Ovary (tissue), 9 donors: ENCODE data around the gene TIAL1. TPM values are rescaled to one million over a fixed set of nuclear protein-coding genes. Genes with fewer than 3 reads are reported as not detected.
"Not testable (repeated sequence)": the region's sequence is repeated elsewhere in the genome, so short reads cannot be mapped to it uniquely, and the experiment has no call there.

Experiments
- DNase-seq, 5 donors: peaks; one replicate each; pipeline ENCODE4 v3.0.0-alpha.2; 2019 to 2020
- H3K27ac ChIP-seq, 2 donors: fragments of 200-600 bp; one replicate each; pipeline versions ENCODE4 v1.5.1 to v1.8.0; 2019 to 2022
- H3K27me3 ChIP-seq: fragments of 200-600 bp; one replicate; pipeline ENCODE4 v1.8.0; 2022
- H3K36me3 ChIP-seq: fragments of 200-600 bp; sonication (generic); one replicate; pipeline ENCODE4 v1.5.1; 2019
- H3K4me1 ChIP-seq: one replicate; pipeline ENCODE4 v1.8.1; 2013; ENCODE audit warnings: mild to moderate bottlenecking, moderate library complexity; ENCODE audit not compliant: insufficient read depth
- H3K4me3 ChIP-seq: fragments of 200-600 bp; sonication (generic); one replicate; pipeline ENCODE4 v1.5.1; 2017
- H3K9me3 ChIP-seq, 2 donors: fragments of 200-600 bp in 1 of 2; sonication (generic) in 1 of 2; one replicate each; pipeline versions ENCODE4 v1.5.1 to v1.8.1; 2013 to 2019; ENCODE audit warnings: mild to moderate bottlenecking in 1 of 2, moderate library complexity in 1 of 2
- CTCF ChIP-seq, 3 donors: fragments of 450-650 bp in 2 of 3; fragments of 200-600 bp in 1 of 3; IDR thresholded peaks; one replicate each; pipeline versions ENCODE4 v1.5.1 to v1.8.0; 2016 to 2022; ENCODE audit warnings: antibody characterized with exemption in 3 of 3, mild to moderate bottlenecking in 1 of 3
- EP300 ChIP-seq: sonication (generic); formaldehyde crosslinking; IDR thresholded peaks from one replicate; pipeline ENCODE4 v1.6.1; 2017; ENCODE audit warnings: antibody characterized with exemption
- POLR2A ChIP-seq: fragments of 450-650 bp; IDR thresholded peaks from one replicate; pipeline ENCODE4 v1.6.1; 2017; ENCODE audit warnings: antibody characterized with exemption, mild to moderate bottlenecking, moderate library complexity
- WGBS, 3 donors: extraction: QIAGEN DNeasy Blood & Tissue Kit in 1 of 3; methylation state at CpG; one replicate each; pipeline versions ENCODE4 v1.1.5 to v1.1.7; 2013 to 2017; 5-methylcytosine and 5-hydroxymethylcytosine counted together
- intact Hi-C, 4 donors: fragments of 100-400 bp; cut with DNase I; formaldehyde crosslinking; loops; one replicate each; pipeline versions ENCODE4 v1.11.0 to v1.15.1; 2022 to 2023
- polyA plus RNA-seq, 2 donors: library from polyadenylated mRNA; stranded (reverse); fragments of 200-250 nt in 1 of 2; fragments of 350-450 nt in 1 of 2; fragmentation: Illumina TruSeq in 1 of 2; extraction: RNeasy Lipid Tissue Mini Kit (QIAGEN cat#74804) in 1 of 2; gene quantifications; one replicate each; pipeline ENCODE4 v1.2.3, GENCODE V29; 2013 to 2014
- total RNA-seq, 7 donors: library from RNA; depleted of rRNA in 2 of 7; stranded (reverse); fragments of >200 nt in 2 of 7; fragmentation: NEBNext Ultra II Directional in 3 of 7; extraction: Animal tissue kit (Norgen Biotek cat#: 25700) in 3 of 7; gene quantifications; one replicate each; pipeline versions ENCODE4 v1.1.0 to v1.2.4, GENCODE V29; 2016 to 2023
- donor health status: DM: no; HTN: no; CAD: no; lungs with moderate emphysema.
- donor health status: DM: no; HTN: no; CAD: no.
- donor health status: Bipolar disorder and iron deficiency.
- donor health status: DM: yes; HTN: yes; CAD: no.
- donor health status: DM: no; HTN: no; CAD: no.
- donor health status: DM: yes; HTN: yes; CAD: no.

TIAL1 gene
- total and polyA plus RNA-seq, 9 donors = 48.2 to 113 (median 99.5) TPM

DNA sequence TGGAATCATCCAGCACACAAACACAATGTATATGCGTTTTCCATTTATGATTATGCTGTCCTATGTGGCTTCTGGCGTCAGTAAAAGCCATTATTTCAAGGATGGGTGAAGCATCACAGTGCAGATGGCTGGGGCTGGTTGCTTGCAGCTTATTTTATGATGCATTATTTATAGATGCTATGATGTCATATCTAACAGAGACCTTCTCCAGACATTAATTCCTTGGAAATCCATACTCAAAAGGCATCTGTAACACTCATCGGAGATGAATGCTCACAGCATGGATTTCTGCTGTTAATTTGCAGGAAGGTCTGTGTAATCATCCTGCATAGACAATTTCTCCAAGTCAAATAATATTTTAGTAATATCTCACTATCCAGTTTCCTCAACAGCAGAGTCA lies 61.5 kb downstream of the TIAL1 start:
- TF ChIP-seq POLR2A = no peak
- TF ChIP-seq CTCF (IDR thresholded peaks at IDR 0.05) = no peak
- no peak for TF ChIP-seq EP300
- Histone ChIP-seq H3K27ac (no peak overlapping the region), H3K27me3 (no peaks in the 10 kb centered on the region), H3K4me3 (no peak overlapping the region), H3K4me1 (peaks cover 3% of the 10 kb centered on the region), H3K9me3 (no peaks in the 10 kb centered on the region), H3K36me3 (no peaks in the 10 kb centered on the region)
- intact Hi-C loops = no loop called here
- no peak for DNase-seq
- WGBS, 3 donors = 63 to 64% (median 63%) methylated on average over 3 of the region's 3 CpGs

DNA sequence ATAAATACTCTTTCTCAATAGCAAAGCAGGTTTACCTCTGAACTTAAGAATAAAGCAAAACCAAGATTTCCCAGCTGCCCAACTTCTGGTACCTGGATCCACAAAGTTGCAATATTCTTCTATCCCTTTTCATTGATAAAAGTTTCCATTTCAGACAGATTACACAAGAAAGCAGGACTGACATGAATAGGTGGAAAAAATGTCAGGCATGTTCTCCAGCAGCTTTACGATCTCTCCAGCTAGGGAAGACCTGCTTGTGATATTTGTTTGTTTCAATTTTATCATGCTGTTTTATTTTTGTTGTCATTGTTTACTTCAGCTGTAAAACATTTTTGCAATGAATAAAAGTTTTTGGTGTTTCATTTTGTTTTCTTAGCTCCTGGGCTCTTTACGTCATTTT lies 63.3 kb downstream of the TIAL1 start:
- DNase-seq = no peak
- Histone ChIP-seq H3K27me3 (no peaks in the 10 kb centered on the region), H3K4me3 (no peak overlapping the region), H3K9me3 (no peaks in the 10 kb centered on the region), H3K36me3 (no peaks in the 10 kb centered on the region), H3K4me1 (peaks cover 3% of the 10 kb centered on the region), H3K27ac (no peak overlapping the region)
- WGBS, 3 donors = 89 to 95% (median 95%) methylated on average over 2 of the region's 2 CpGs
- TF ChIP-seq POLR2A = no peak
- no peak for TF ChIP-seq CTCF (IDR thresholded peaks at IDR 0.05)
- no peak for TF ChIP-seq EP300
- intact Hi-C loops = no loop called here

- H3K36me3 ChIP-seq, H3K4me3 ChIP-seq, H3K4me1 ChIP-seq, intact Hi-C loops, DNase-seq, H3K9me3 ChIP-seq, H3K27me3 ChIP-seq, H3K27ac ChIP-seq: not testable (repeated sequence)
- 93 to 96% (median 96%) methylated on average over 8 of the region's 8 CpGs for WGBS, 3 donors
These were observed 64.0 kb downstream of the TIAL1 start for GRCh38 chr10:119532791-119533190.

- WGBS, 3 donors = 92 to 96% (median 95%) methylated on average over 8 of the region's 8 CpGs
- H3K4me1 ChIP-seq, H3K27ac ChIP-seq, intact Hi-C loops, DNase-seq, H3K27me3 ChIP-seq, H3K4me3 ChIP-seq, H3K36me3 ChIP-seq, H3K9me3 ChIP-seq: not testable (repeated sequence)
These were observed 64.5 kb downstream of the TIAL1 start for GRCh38 chr10:119532251-119532650.

DNA sequence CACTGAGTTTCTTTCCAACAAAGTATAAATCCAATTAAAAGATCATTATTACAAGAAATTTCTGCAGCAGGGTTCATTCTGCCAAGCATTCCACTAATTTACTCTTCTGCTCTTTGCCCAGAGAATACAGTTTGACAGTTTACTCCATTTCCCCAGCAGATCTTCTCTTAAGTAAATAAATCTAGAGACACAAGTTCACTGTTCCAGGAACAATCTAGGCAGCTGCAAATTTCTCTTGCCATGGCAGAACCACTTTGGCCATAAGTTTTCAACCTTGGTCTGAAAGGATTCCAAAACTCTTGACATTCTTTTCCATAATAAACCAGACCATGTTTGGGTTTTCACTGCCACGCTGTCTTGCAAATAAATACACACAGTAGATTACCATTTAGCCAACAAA lies 65.7 kb downstream of the TIAL1 start:
- Histone ChIP-seq H3K36me3 (no peaks in the 10 kb centered on the region), H3K9me3 (no peaks in the 10 kb centered on the region), H3K4me1 (peaks cover 5% of the 10 kb centered on the region), H3K27me3 (no peaks in the 10 kb centered on the region), H3K27ac (no peak overlapping the region), H3K4me3 (no peak overlapping the region)
- DNase-seq = no peak
- intact Hi-C loops = no loop called here
- TF ChIP-seq EP300 (no peak), POLR2A (no peak), CTCF (IDR thresholded peaks at IDR 0.05) (no peak)
- WGBS, 3 donors = 2 to 10% (median 7%) methylated on average over 1 of the region's 1 CpG

GRCh38 chr10:119528663-119529237 lies 68.0 kb downstream of the TIAL1 start:
- intact Hi-C loops, DNase-seq, H3K36me3 ChIP-seq, H3K4me1 ChIP-seq, H3K27me3 ChIP-seq, H3K27ac ChIP-seq, H3K9me3 ChIP-seq, H3K4me3 ChIP-seq: not testable (repeated sequence)
- 50 to 61% (median 58%) methylated on average over 8 of the region's 8 CpGs for WGBS, 3 donors
